GM06990 (cell line): Measurements from ENCODE around the gene CTIF.

ENCODE experiments used
- DNase-seq: peaks from one replicate; pipeline ENCODE4 v3.0.0-alpha.2; 2011; ENCODE audit not compliant: insufficient read length; ENCODE audit errors: extremely low read depth
- H3K27me3 ChIP-seq: replicated peaks from 2 replicates; pipeline ENCODE4 v1.6.0; 2011; ENCODE audit warnings: low read length; ENCODE audit not compliant: control insufficient read depth, insufficient read depth
- H3K36me3 ChIP-seq: 2 replicates; pipeline ENCODE4 v1.5.1; 2011; ENCODE audit warnings: low read length; ENCODE audit not compliant: control insufficient read depth, insufficient read depth
- H3K4me3 ChIP-seq: replicated peaks from 2 replicates; pipeline ENCODE4 v1.5.1; 2011; ENCODE audit warnings: low read depth, mild to moderate bottlenecking, control low read depth, low read length
- TF ChIP-seq, protein P1 (sequence below): IDR thresholded peaks from 2 replicates; pipeline ENCODE4 v1.5.1; 2011; ENCODE audit warnings: low read length, control low read depth, mild to moderate bottlenecking, inconsistent platforms; ENCODE audit not compliant: insufficient read depth, poor library complexity, severe bottlenecking

CTIF gene

DNA sequence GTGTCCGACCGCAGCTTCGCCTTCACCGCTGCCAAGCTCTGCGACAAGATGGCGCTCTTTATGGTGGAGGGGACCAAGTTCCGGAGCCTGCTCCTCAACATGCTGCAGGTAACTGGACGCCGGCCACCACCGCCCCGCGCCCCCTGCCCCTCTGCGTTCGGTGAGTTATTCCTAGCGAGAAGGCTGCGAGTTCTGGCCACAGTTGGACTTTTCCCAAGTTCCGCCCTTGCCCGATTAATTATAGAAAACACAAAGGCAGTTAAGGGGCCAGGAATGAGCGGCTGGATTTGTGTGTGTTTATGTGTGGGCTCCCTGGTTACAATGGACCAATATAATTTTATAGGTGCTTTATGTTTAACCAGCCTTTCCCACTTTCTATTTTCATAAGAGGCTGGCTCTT lies 222.8 kb downstream of the CTIF start:
- no peak overlapping the region for H3K4me3 ChIP-seq
- TF ChIP-seq, protein P1, sequence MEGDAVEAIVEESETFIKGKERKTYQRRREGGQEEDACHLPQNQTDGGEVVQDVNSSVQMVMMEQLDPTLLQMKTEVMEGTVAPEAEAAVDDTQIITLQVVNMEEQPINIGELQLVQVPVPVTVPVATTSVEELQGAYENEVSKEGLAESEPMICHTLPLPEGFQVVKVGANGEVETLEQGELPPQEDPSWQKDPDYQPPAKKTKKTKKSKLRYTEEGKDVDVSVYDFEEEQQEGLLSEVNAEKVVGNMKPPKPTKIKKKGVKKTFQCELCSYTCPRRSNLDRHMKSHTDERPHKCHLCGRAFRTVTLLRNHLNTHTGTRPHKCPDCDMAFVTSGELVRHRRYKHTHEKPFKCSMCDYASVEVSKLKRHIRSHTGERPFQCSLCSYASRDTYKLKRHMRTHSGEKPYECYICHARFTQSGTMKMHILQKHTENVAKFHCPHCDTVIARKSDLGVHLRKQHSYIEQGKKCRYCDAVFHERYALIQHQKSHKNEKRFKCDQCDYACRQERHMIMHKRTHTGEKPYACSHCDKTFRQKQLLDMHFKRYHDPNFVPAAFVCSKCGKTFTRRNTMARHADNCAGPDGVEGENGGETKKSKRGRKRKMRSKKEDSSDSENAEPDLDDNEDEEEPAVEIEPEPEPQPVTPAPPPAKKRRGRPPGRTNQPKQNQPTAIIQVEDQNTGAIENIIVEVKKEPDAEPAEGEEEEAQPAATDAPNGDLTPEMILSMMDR = no peak
- no peaks in the 10 kb centered on the region for H3K36me3 ChIP-seq

DNA sequence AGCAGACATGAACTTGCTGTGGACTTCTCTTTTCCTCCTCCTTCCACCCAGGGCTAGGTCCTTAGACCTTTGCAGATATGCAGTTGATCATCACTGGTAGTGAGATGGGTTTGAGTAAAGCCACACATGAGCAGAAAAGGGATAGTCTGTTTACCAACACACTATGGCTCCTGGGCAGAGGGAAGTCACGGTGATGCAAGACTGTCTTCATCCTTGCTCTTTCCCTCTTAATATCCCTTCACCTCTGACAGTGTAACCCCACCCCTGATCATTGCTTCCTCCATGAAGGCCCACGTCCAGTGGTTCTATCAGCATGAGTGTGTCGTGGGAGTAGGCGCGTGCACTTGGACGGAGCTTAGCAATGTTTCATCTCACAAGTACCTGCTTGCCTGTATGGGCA lies 223.2 kb downstream of the CTIF start:
- no peak for DNase-seq
- H3K27me3 ChIP-seq = no peaks in the 10 kb centered on the region
- TF ChIP-seq, protein P1 = no peak
- H3K36me3 ChIP-seq = no peaks in the 10 kb centered on the region
- H3K4me3 ChIP-seq = no peak overlapping the region

More for the DNA sequence above, 222.8 kb downstream of the CTIF start:
- no peak for DNase-seq
- H3K27me3 ChIP-seq = no peaks in the 10 kb centered on the region

DNA sequence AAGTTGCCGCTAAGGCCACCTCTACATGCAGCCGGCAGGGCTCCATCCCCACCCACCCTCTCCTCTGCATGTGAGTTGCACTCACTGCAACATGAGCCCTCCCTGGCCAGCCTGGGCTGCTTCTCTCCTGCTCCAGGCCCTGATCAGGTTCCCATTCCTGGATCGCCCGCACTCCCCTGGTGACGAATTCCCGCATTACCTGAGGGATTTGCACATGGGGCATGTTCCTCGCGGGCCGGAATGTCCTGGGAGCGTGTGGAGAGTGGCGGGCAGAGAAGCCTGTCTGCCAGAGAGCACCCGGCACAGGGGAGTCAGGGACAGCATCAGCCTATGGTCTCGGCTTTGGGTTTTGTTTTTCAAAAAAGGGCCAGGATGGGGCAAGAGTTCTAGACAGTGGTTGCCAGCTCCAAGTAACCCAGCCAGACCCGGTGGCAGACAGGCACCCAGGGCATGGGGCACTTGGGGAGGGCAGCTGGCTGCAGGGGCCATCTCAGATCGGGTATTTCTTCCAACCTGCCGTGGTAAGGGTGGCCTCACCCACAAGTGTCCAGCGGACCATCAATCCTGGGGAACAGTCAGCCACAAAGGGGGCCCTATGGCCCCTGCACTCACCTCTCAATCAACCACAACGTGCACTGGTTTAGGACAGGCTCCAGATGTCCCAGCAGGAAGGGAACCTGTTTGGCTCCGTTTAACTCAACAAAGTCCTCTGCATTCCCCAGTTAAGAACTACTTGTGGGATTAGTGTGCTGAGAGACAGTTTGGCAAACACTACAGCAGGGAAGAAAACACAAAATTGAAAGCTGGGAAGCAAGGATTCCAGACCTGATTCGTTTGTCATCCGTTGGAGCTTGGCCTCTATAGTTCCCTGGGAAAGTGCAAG lies 224.2 kb downstream of the CTIF start:
- TF ChIP-seq, protein P1 = no peak
- no peaks in the 10 kb centered on the region for H3K27me3 ChIP-seq
- no peak overlapping the region for H3K4me3 ChIP-seq
- DNase-seq = no peak
- no peaks in the 10 kb centered on the region for H3K36me3 ChIP-seq

DNA sequence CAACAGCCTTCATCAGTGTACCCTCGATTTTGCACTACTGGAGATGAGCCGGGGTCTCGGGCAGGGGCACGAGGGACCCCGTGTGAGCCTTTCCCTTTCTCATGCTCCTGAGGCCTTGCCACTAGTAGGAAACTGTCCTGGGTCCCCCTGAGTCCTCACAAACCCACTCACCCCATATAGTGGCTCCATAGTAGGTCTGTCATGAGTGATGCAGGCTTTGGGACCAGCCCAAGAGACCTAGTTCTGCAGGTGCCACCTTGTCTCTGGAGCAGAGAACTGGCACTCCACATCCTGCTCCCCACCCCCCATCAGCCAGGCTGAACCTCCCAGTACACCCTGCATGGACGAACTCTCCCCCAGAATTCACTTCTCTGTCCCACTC lies 224.9 kb downstream of the CTIF start:
- no peak overlapping the region for H3K4me3 ChIP-seq
- no peak for DNase-seq
- TF ChIP-seq, protein P1 = no peak
- no peaks in the 10 kb centered on the region for H3K36me3 ChIP-seq
- H3K27me3 ChIP-seq = no peaks in the 10 kb centered on the region

DNA sequence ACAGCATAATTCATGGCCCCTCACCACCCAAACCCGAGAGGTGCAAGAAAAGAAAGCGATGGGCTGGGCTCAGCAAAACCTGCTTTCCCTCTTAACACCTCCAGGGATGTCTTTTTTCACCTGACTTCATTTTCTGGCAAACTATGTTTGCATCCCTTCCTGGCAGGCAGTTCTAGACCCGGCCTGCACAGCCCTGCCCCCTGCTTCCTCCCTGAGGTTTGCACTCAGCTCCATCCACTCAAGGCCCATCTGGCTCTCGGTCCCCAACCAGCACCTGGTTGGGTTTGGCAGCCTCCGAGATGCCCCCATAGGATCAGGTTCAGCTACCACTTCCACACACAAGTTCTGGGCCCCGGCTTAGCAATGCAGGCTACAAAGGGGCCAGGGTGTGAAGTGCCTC lies 226.2 kb downstream of the CTIF start:
- Histone ChIP-seq H3K4me3 (no peak overlapping the region), H3K27me3 (no peaks in the 10 kb centered on the region), H3K36me3 (no peaks in the 10 kb centered on the region)
- TF ChIP-seq, protein P1 = no peak
- DNase-seq = no peak
